GM21447 (cell line): ENCODE results near the gene TSPAN16.

Source experiments
- ATAC-seq: cut with Tn5 transposase; IDR thresholded peaks from one replicate; pipeline ENCODE4 v1.9.1; 2021; ENCODE audit not compliant: unreplicated experiment

Gene TSPAN16, protein sequence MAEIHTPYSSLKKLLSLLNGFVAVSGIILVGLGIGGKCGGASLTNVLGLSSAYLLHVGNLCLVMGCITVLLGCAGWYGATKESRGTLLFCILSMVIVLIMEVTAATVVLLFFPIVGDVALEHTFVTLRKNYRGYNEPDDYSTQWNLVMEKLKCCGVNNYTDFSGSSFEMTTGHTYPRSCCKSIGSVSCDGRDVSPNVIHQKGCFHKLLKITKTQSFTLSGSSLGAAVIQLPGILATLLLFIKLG

DNA sequence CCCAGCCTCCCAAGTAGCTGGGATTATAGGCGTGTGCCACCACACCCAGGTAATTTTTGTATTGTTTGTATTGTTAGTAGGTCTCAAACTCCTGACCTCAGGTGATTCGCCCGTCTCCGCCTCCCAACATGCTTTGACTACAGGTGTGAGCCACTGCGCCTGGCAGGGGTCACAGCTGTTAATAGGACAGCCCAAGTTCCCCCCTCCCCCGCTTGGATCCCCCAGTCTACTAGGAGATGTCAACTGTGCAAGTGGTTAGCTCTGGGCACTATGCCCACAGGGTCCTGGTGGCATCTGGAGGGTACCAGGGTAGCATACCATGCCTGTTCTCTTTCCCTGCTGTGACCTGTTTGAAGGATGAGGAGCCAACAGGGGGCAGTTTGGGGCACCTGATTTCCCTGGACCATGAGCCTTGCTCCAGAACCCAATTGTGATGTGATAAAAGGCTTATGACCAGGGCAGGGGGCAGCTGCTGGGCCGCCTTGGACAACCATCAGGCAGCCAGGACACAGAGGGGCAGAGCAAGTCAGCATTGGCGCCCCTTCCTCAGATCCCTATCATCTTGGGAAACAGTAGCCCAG lies at the start of gene TSPAN16:
TSS of gene TSPAN16 (plus strand) at position 496 of the 581 bp plus-strand sequence. CDS start 138 bp downstream, outside the sequence.
- no peak for ATAC-seq

DNA sequence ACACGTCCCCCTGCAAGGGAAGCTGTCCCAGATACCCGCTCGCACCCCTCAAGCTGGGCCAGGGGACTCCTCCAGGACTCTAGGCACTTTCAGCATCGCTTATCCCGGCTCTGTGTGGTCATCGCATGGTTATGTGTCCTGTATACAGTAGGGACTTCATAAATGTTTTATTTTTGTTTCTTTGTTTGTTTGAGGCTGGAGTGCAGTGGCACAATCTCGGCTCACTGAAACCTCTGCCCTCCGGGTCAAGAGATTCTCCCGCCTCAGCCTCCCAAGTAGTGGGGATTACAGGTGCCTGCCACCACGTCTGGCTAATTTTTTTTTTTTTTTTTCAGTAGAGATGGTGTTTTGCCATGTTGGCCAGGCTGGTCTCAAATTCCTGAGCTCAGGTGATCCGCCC lies 49.0 kb upstream of the TSPAN16 start:
- no peak for ATAC-seq

DNA sequence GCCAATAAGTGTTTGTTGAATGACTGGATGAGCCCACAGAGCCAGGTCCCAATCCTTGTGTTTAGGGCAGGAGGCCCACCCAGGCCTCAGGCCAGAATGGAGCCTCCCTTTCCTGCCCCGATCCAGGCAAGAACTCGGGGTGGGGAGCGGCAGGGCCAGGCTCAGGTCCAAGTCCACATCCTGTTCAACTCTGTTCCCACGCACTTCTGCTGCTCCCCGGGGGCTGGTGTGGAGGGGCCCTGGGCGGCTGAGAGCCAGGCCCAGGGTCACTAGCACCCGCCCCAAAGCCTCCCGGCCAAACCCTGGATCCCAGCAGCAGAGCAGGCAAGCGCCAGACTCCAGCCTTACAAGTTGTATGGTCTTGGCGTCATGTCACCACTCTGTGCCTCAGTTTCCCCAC lies 48.6 kb upstream of the TSPAN16 start:
- no peak for ATAC-seq

DNA sequence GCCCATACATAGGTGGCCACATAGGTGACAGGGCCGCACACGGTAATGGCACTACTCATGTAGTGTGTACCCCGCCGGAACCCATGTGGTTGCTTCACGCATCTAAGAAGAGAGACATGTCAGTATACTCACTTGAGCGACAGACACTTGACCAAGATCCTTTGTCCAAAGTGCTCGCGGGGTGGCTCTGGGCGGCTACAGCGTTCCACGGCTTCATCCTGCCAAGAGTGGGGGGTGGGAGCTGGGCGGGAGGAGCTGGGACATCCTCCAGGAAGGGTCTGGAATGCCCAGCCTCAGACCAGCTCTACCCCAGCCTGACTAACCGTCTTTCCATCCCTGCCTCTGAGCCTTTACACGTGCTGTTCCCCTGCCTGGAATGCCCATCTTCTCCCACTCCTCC lies 48.0 kb upstream of the TSPAN16 start:
- no peak for ATAC-seq

DNA sequence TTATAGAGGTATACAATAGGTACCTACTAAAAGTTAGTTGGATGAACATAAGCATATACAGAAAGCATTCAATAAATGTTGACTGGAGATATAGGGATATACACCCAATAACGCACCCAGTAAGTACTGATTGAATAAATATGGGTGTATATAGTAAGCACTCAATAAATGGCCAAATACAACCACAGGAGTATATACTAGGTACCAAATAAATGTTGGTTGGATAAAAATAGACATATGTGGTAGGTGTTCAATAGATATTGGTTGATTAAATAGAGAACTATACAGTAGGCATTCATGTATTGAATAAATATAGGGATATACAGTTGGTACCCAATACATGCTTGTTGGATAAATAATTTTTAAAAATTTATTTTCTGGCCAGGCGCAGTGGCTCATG lies 47.1 kb upstream of the TSPAN16 start:
- no peak for ATAC-seq

DNA sequence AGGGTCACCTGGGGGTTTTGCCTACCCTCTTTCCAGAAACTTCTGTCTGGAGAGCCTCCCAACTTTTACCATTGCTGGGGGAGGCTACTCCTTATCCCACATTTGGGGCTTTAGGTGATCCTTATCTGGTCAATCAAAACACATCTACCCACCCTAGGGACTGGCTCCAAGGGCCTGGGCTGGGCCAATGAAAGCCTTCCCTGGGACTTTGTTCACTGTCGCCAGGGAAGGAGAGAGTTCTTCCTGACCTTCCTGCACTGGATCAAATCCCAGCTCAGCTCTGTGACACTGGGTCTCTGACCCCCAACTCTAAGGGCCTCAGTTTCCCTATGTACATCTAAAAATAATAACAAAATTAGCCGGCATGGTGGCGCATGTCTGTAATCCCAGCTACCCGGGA lies 44.7 kb upstream of the TSPAN16 start:
- ATAC-seq: no peak

DNA sequence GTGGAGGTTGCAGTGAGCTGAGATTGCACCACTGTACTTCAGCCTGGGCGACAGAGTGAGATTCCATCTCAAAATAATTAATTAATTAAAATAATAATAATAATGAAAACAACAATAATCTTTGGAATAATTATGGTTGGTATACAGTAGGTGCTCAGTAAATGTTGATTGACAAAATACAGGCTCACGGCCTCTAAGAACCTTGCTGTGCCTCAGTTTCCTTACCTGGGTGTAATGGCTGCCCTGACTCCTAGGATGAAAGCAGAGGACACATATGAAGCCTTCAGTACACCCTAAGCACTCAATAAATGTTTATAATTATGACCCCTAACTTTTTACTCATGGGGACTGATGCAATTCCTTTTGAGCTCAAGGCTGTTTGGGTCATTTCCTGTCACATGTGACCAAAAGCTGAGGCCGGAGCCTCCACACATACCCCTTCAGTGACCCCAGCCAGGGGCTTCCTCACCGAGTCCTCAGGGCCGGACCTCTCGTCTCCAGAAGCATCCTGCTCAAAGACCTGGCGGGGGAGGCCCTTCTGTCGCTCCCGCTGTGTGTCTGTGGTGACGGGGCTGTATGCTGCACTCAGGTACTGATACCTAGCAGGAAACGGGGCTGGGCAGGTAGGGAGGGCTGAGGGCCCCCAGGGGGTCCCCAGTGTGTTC lies 44.2 kb upstream of the TSPAN16 start:
- ATAC-seq: no peak

DNA sequence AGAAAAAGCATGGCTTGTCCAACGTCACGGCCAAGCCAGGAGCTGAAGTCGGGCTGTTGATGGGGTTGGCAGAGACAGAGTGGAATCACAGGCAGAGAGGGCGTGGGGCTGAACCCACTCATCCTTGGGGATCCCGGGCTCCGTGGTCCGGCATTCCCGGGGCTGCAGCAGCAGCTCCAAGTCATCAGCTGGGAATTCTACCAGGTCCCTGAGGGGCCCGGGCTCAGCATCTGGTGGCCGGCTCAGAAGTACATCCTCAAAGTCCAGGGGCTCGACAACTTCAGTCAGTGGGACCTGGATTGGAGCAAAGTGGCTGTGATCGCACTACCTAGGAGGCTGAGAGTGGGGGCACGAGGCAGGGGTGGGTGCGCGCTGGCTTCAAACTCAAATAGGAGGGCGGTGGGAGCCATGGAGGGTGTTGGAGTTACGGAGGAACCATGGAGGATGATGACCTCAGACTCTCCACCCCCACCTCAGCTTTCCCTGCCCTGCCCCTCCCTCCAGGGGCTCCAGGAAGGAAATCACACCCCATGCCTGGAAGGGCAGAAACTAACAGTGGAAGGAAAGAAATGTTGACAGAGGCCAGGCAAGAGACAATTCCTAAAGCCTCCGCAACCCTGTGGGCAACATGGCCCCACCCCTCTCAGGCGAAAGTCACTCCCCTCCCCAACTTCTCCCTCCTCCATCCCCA lies 43.1 kb upstream of the TSPAN16 start:
- ATAC-seq: no peak

DNA sequence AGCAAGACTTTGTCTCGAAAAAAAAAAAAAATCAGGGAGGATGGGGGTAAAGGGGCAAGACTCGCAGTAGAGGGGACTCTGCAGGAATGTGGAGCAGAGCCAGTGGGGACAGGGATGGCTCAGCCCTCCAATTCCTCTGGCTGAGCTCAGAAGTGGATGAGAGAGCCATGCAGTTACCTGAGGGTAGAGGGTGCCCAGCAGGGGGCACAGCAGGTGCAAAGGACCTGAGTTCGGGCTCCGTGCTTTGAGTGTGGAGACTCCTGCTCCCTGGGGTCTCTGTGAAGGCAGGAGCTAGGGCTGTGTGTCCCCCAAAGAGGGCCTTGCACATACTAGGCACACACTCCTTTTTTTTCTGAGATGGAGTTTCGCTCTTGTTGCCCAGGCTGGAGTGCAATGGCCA lies 41.3 kb upstream of the TSPAN16 start:
- ATAC-seq: no peak

DNA sequence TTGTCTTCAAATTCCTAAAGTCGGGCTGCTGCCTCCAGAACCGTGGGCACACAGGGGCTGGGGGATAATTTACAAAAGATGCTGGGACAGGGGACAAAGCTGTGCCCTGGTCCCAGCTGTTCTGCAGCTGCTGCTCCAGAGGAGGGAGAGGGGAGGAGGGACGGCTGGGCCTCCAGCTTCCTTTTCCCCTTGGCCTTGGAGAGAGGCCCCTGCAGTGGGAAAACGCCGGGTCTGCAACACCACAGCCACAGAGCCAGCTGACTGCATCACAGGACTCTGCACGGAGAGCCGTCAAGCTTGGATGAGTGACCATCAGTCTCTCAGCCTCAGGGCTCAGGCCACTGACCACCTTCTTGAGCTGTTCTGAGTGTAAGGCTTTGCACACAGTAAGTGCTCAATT lies 39.8 kb upstream of the TSPAN16 start:
- ATAC-seq: no peak

DNA sequence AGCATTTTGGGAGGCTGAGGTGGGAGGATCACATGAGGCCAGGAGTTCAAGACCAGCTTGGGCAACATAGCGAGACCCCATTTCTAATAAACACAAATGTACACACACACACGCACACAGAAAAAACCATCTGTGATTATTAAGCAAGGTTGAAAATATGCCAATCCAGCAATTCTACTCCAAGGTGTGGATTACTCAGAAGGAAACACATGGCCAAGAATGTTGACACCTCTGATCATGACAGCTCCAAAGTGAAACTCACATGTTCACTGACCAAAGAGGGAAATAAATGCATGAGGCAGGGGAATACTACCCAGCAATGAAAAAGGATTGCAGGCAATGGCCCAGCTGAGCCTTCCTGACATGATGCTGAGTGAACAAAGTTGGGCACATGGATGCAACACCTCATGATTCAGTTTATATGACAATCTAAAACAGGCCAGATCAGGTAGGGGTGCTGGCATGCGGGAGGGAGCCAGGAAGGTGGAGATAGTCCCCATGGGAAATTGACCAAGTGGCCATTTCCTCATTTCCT lies 38.0 kb upstream of the TSPAN16 start:
- ATAC-seq: no peak

DNA sequence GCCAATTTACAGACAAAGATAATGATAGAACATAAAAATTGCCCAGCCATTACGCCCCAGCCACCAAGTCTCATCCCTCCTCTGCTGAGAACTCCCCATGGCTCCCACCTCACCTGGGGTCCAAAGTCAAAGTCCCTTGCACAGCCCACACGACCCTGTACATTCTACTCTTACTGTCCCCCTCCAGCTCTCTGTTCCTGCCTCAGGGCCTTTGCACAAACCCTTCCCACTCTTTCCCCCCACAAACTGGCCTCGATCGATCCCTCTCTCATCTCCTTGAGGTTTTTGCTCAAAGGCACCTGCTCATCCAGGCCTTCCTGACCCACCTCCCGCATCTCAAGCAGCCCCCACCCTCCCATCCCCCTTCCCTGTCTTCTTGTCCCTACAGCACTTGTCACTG lies 35.0 kb upstream of the TSPAN16 start:
- ATAC-seq: no peak

DNA sequence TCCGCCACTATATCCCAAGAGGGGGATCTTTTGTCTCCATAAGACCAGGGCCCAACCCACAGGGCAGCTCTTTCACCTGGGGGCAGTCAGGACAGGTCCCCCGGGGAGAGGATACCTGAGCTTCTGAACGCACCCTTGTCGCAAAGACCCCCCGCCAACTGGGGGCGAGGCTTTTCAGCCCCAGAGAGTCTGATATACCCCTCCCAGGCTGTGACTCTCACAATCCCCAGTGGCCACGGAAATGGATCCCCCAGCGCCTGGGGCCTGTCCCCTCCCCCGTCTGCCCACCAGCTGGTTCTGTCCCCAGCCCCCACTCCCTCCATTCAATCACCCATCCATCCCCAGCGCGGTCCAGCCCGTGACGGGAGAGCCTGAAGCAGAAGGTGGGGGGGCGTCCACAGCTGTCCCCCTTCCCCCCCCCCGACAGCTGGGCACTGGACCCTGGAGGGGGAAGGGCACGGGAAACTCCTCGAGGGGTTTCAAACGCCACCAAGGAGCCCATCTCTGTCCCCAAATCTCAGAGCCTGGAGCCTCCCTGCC lies 34.5 kb upstream of the TSPAN16 start:
- no peak for ATAC-seq

DNA sequence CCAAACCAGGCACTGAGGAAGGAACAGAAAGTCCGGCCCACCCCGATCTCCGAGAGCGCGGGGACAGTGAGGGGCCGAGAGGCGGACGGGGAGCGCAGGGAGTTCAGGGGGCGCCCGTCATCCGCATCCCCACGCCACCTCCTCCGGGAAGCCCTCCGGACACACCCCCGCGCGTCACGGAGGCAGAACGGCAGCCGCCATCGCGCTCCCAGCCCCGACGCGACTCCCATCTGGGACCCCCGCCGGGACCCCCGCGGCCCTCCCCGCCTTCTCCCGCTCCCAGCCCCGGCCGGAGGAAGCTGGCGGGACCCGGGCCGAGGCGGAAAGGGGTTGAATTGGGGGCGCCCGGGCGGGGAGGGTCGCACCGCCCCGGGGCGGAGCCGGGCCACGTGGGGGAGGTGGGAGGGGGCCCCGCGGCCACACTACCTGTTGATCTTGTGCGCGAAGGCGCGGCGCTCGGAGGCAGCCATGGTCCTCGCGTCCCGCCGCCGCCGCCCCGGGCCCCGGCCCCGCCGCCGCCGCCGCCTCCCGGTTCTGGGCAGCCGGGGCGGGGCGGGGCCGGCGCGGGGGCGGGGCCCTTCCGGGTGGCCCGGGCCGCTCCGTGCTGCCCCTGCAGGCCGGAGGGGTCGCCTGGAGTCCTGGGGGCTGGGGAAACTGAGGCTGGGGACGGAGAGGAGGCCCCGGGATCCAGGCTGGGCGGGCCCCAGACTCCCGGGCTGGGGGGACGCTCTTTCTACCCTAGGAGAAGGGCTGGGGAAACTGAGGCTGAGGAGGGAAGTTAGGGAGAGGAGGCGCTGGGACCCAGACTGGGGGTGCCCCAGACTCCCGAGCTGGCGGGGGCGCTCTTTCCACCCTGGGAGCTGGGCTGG lies 33.8 kb upstream of the TSPAN16 start, which contains the start of gene DOCK6:
TSS of gene DOCK6 (minus strand) at position 554 of the 869 bp plus-strand sequence. CDS start at position 470, 84 bp downstream.
- no peak for ATAC-seq

DNA sequence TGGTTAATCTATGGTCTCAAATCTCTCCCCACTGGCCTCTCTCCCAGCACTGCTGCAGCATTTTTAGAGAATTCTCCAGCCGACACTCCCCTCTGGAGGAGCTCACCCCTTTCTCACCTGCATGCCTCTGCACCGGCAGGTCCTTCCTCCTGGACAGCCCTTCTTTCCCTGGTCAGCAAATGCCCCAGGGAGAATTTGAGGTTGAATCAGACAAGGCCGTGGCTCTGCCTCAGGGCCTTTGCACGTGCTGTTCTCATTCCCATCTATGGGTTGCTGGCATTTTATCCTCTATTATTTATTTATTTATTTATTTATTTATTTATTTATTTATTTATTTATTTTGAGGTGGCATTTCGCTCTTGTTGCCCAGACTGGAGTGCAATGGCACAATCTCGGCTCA lies 32.2 kb upstream of the TSPAN16 start:
- ATAC-seq: no peak

DNA sequence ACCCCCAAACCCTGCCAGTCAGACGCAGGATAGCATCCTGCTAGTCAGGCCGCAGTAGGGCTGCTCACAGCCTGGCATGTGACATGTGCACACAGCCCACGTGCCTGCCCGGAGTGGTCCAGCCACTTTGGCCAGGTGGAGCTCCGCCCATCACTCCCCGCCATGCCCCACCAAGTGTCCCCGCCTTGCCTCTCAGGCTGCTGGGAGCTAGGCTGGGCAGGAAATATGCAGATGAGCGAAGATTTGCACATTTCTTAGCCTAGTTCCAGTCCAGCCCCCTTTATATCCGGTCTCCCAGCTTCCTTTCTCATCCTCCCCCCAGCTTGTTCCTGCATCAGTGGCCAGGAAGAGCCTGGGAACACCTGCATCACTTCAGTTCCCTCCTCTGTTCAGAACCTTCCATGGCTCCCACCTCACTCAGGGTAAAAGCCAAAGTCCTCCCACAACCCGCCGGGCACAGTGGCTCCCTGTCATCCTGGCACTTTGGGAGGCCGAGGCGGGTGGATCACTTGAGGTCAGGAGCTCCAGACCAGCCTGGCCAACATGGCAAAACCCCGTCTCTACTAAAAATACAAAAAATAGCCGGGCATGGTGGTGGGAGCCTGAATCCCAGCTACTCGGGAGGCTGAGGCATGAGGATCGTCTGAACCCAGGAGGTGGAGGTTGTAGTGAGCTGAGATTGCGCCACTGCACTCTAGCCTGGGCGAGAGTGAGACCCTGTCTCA lies 31.3 kb upstream of the TSPAN16 start:
- ATAC-seq: no peak

DNA sequence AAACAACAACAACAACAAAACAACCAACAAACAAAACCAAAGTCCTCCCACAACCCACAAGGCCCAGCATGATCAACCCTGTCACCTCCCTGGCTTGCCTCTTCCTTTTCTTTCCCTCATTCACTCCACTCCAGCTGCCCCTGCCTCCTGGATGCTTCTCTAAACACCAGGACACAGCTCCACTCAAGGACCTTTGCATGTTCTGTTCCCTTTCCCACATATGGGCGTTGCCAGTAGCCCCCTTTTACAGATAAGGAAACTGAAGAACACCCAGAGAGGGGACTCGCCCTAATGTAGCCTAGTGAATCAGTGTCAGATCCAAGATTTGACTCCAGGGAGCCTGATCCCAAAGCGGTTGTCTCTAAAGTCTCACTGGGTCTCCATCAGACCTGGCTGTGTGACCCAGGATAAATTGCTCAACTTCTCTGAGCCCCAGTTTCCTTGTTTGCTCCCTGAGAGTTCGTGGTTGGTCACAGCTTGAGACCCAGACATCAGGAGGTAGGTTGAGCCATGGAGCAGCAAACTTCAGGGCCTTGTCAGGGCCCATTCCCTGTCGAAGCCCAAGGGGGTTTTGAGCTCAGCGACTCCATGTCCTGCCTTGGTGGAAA lies 30.7 kb upstream of the TSPAN16 start:
- ATAC-seq: no peak

DNA sequence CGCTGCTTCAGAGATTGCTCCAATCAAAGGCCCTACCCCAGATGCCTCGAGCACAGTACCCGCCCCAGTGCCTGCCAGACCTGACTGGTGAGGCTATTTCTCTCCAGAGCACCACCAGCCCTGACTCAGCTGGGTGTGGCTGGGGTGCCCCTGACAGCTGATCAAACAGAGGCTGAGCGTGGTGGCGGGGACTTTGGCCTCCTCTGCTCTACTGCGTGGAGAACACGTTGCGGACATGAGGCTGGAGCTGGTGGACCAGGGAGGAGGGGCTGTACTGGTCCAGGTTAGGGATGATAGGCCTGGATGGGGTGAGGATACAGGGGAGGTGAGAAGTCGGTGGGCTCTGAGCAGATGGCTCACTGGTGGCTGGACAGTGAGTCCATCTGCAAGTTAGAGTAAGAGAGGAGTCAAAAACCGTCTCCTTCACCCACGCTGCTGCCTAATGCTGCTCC lies 30.1 kb upstream of the TSPAN16 start:
- ATAC-seq: no peak
